ENCODE results near the gene LRRC71. TPM values are rescaled to one million over a fixed set of nuclear protein-coding genes. Genes with fewer than 3 reads are reported as not detected.
A peak's percentile ranks its signal among the peaks of the same experiment; 100 is the strongest.
"Not testable (repeated sequence)": the region's sequence is repeated elsewhere in the genome, so short reads cannot be mapped to it uniquely, and the experiment has no call there.

LRRC71 gene
- total RNA-seq, 1 donor: not detected

GRCh38 chr1:156924478-156925153, 4.2 kb downstream of the LRRC71 start:
- DNase-seq (ENCODE audit: low read depth in 2 of 3, low spot score in 2 of 3): no peak

GRCh38 chr1:156925154-156926010, 5.0 kb downstream of the LRRC71 start:
- no peak for DNase-seq (ENCODE audit: low read depth in 2 of 3, low spot score in 2 of 3)

GRCh38 chr1:156926175-156926574, 5.7 kb downstream of the LRRC71 start:
- peak in 2 of 3 donors; percentile 91 to 95 for DNase-seq (ENCODE audit: low read depth in 2 of 3, low spot score in 2 of 3)

GRCh38 chr1:156926695-156927094, 6.3 kb downstream of the LRRC71 start:
- not testable (repeated sequence) for DNase-seq (ENCODE audit: low read depth in 2 of 3, low spot score in 2 of 3)

GRCh38 chr1:156927215-156928042, 7.0 kb downstream of the LRRC71 start:
- peak; percentile 29 to 84 (median 78) for DNase-seq (ENCODE audit: low read depth in 2 of 3, low spot score in 2 of 3)

- DNase-seq (ENCODE audit: low read depth in 2 of 3, low spot score in 2 of 3): no peak
Observed at GRCh38 chr1:156928043-156928602, 7.7 kb downstream of the LRRC71 start.

- no peak for DNase-seq (ENCODE audit: low read depth in 2 of 3, low spot score in 2 of 3)
Observed at GRCh38 chr1:156929596-156930238, 9.3 kb downstream of the LRRC71 start.

GRCh38 chr1:156930483-156930882, 10.1 kb downstream of the LRRC71 start:
- no peak for DNase-seq (ENCODE audit: low read depth in 2 of 3, low spot score in 2 of 3)

- DNase-seq (ENCODE audit: low read depth in 2 of 3, low spot score in 2 of 3): no peak
Observed at GRCh38 chr1:156931211-156931952, 10.9 kb downstream of the LRRC71 start.

- no peak for DNase-seq (ENCODE audit: low read depth in 2 of 3, low spot score in 2 of 3)
Observed at GRCh38 chr1:156931974-156932710, 11.7 kb downstream of the LRRC71 start.

- no peak for DNase-seq (ENCODE audit: low read depth in 2 of 3, low spot score in 2 of 3)
Observed at GRCh38 chr1:156933136-156933535, 12.7 kb downstream of the LRRC71 start.

- no peak for DNase-seq (ENCODE audit: low read depth in 2 of 3, low spot score in 2 of 3)
Observed at GRCh38 chr1:156935505-156936128, 15.2 kb downstream of the LRRC71 start.

- DNase-seq (ENCODE audit: low read depth in 2 of 3, low spot score in 2 of 3): no peak
Observed at GRCh38 chr1:156936191-156936590, 15.8 kb downstream of the LRRC71 start.

GRCh38 chr1:156936721-156937220, 16.3 kb downstream of the LRRC71 start:
- no peak for DNase-seq (ENCODE audit: low read depth in 2 of 3, low spot score in 2 of 3)

- no peak for DNase-seq (ENCODE audit: low read depth in 2 of 3, low spot score in 2 of 3)
Observed at GRCh38 chr1:156937883-156938282, 17.5 kb downstream of the LRRC71 start.

- DNase-seq (ENCODE audit: low read depth in 2 of 3, low spot score in 2 of 3): no peak
Observed at GRCh38 chr1:156938813-156939212, 18.4 kb downstream of the LRRC71 start.

GRCh38 chr1:156939786-156940334, 19.4 kb downstream of the LRRC71 start:
- DNase-seq (ENCODE audit: low read depth in 2 of 3, low spot score in 2 of 3): no peak

GRCh38 chr1:156941675-156942074, 21.2 kb downstream of the LRRC71 start:
- no peak for DNase-seq (ENCODE audit: low read depth in 2 of 3, low spot score in 2 of 3)
